HG03097 (cell line): ENCODE results near the gene AFF4.
A peak's percentile ranks its signal among the peaks of the same experiment; 100 is the strongest.

Experiments
- ATAC-seq: cut with Tn5 transposase; IDR thresholded peaks from one replicate; pipeline ENCODE4 v1.9.1; 2021; ENCODE audit not compliant: unreplicated experiment, low FRiP score

Gene AFF4

GRCh38 chr5:132895719-132896305 lies 67.6 kb downstream of the AFF4 start:
- no peak for ATAC-seq

- ATAC-seq: no peak
These were observed 72.6 kb downstream of the AFF4 start for GRCh38 chr5:132890817-132891216.

- ATAC-seq: no peak
These were observed 73.9 kb downstream of the AFF4 start for GRCh38 chr5:132889501-132889900.

GRCh38 chr5:132887283-132887682 lies 76.2 kb downstream of the AFF4 start:
- ATAC-seq: no peak

- no peak for ATAC-seq
These were observed 77.2 kb downstream of the AFF4 start for GRCh38 chr5:132886064-132886823.

GRCh38 chr5:132884548-132884947 lies 78.9 kb downstream of the AFF4 start:
- no peak for ATAC-seq

- no peak for ATAC-seq
These were observed 80.1 kb downstream of the AFF4 start for GRCh38 chr5:132883261-132883834.

- no peak for ATAC-seq
These were observed 85.5 kb downstream of the AFF4 start for GRCh38 chr5:132877938-132878337.

GRCh38 chr5:132877466-132877865 lies 86.0 kb downstream of the AFF4 start:
- no peak for ATAC-seq

GRCh38 chr5:132876020-132876759 lies 87.2 kb downstream of the AFF4 start:
- no peak for ATAC-seq

- no peak for ATAC-seq
These were observed 89.5 kb downstream of the AFF4 start for GRCh38 chr5:132873930-132874271.

GRCh38 chr5:132873119-132873929 lies 90.1 kb downstream of the AFF4 start, which contains the start of gene LEAP2:
LEAP2 (plus strand) TSS chr5:132873668; CDS start chr5:132873695, 27 bp downstream.
- no peak for ATAC-seq

GRCh38 chr5:132872788-132873118 lies 90.7 kb downstream of the AFF4 start:
- no peak for ATAC-seq

- ATAC-seq: no peak
These were observed 91.8 kb downstream of the AFF4 start for GRCh38 chr5:132871459-132872284.

GRCh38 chr5:132870801-132871200 lies 92.6 kb downstream of the AFF4 start:
- ATAC-seq: no peak

- ATAC-seq: no peak
These were observed 94.7 kb downstream of the AFF4 start for GRCh38 chr5:132868754-132869153.

- ATAC-seq: no peak
These were observed 96.4 kb downstream of the AFF4 start for GRCh38 chr5:132867046-132867451.

- ATAC-seq: peak; percentile 98
These were observed 96.9 kb downstream of the AFF4 start, which contains the start of the genes GDF9 and UQCRQ for GRCh38 chr5:132866342-132867045. GDF9 (minus strand) TSS chr5:132866469; CDS start chr5:132864533, 1,936 bp downstream. UQCRQ (plus strand) TSS chr5:132866642; CDS start chr5:132866882, 240 bp downstream.
